Fibroblast of the conjunctiva (primary cell): ENCODE data around the gene PLXNB3.

Source experiments
- DNase-seq: peaks from one replicate; pipeline ENCODE4 v3.0.0-alpha.2; 2010; ENCODE audit warnings: low read depth

Gene PLXNB3

DNA sequence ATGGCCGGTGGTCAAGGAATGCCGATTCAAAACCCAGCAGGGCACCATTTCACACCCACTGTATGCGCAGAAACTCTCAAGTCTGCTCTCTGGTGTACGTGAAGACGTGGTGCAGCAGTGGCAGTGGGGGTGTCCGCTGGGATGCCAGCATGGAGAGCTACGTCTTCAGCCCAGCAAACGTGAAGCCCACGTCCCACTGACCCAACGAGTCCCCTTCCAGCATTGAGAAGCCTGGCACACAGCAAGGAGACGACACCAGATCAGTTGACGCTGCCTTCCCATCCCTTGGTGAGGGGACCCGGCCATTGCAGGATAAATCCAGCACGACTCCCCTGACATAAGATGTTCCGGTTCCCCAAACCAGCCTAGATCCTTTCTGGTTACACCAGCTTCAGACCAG lies 2.2 kb upstream of the PLXNB3 start:
- no peak for DNase-seq

- DNase-seq = no peak
Observed at GRCh38 chrX:153762626-153763173, 1.3 kb upstream of the PLXNB3 start.

DNA sequence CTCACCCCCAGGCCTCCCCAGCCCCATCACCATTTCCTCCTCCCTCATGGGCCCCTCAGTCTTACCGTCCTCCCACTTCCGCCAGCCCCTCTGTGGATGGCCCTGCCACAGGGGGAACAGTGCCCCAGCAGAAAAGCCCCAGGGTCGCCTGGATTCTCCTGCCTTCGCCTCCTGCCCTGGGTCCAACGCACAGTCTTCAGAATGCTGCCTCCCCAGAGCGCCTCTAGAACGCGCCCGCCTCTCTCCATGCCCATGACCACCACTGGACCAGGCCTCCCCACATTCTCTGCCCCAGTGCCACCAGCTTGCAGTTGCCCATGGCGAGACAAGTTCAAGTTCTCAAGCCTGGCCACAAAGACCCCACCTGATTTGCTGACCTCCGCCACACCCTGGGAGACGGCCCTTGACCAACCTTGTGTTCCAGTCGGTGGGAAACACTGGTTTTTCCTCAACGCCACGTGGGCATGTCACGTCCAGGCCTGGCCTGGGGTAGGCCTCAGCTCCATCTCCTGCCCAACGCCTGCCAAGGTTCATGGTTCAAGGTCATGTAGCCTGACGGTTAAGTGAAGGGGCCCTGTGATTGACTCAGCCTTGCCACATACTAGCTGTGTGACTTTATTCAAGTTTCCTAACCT lies 634 bp upstream of the PLXNB3 start:
- no peak for DNase-seq

- no peak for DNase-seq
Observed at GRCh38 chrX:153764786-153765137, 713 bp downstream of the PLXNB3 start.

- DNase-seq = no peak
Observed at GRCh38 chrX:153765138-153766079, 1.4 kb downstream of the PLXNB3 start.

DNA sequence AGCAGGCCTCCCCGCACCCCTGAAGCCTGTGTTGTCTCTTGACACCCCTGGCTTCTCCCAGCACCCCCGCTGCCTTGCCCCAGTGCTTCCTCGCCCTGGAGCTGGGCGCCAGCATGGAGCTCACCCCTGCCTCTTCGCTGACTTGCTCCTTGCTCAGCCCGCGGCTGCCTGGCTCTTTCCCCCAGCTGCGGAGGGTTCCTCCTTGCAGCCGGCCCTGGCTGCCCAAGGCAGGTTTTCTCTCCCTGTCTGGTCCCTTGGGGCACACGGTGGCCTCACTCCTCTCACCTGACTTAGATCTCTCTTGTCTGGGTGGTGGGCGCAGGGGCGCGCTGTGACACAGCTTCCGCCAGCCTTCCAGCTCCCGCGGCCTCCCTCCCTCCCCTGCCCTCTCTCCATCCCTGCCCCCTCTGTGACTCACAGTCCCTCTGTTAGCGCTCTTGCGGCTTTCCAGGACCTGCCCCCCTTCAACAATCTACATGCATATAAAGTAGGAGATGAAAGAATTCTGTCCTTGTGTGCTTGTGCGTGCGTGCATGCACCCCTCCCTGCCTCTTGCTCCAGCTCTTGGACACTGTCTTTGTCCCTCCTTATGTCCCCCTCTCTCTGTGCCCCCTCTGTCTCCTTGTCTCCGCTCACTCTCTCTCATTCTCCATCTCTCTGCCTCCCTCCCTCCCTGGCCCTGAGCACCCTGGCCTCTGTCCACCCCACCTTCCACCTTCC lies 2.2 kb downstream of the PLXNB3 start:
- peak; percentile 31 for DNase-seq

DNA sequence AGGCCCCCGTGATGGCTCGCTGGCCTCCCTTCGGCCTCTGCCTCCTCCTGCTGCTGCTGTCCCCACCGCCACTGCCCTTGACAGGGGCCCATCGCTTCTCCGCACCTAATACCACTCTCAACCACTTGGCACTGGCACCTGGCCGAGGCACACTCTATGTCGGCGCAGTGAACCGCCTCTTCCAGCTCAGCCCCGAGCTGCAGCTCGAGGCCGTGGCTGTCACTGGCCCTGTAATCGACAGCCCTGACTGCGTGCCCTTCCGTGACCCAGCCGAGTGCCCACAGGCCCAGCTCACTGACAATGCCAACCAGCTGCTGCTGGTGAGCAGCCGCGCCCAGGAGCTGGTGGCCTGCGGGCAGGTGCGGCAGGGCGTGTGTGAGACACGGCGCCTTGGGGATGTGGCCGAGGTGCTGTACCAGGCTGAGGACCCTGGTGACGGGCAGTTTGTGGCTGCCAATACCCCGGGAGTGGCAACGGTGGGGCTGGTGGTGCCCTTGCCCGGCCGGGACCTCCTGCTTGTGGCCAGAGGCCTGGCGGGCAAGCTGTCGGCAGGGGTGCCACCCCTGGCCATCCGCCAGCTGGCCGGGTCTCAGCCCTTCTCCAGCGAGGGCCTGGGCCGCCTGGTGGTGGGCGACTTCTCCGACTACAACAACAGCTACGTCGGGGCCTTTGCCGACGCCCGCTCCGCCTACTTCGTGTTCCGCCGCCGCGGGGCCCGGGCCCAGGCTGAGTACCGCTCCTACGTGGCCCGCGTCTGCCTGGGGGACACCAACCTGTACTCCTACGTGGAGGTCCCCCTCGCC lies 3.0 kb downstream of the PLXNB3 start:
- DNase-seq = no peak

- no peak for DNase-seq
Observed at GRCh38 chrX:153767674-153768055, 3.6 kb downstream of the PLXNB3 start.

- DNase-seq = no peak
Observed at GRCh38 chrX:153768311-153769157, 4.5 kb downstream of the PLXNB3 start.

DNA sequence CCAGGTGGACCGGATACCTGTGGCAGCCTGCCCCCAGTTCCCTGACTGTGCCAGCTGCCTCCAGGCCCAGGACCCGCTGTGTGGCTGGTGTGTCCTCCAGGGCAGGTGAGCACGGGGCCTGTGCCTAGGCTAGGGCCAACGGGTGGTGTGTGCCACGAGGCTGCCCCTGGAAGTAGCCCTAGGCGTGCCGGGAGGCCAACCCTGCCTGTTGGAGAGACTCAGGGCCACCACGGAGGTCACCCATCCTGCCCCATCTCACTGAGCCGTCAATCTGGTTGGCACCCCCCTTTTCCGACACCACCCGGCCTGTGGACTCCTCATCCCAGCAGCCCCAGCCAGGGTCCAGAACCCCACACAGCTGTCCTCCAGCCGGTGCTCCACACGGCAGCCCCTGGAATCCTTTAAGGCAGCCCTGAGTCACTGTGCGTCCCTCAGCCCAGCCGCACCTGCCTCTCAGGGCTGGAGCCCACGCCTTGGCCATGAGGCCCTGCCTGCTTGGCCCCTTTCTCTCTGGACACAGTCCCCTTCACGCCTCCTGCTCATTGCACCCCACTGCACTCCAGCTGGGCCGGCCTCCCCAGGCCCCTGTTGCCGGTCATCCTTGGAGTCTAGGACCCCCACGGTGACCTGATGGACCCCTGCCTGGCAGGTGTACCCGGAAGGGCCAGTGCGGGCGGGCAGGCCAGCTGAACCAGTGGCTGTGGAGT lies 5.3 kb downstream of the PLXNB3 start:
- DNase-seq = no peak

- no peak for DNase-seq
Observed at GRCh38 chrX:153769865-153770600, 6.0 kb downstream of the PLXNB3 start.

- DNase-seq = no peak
Observed at GRCh38 chrX:153770601-153771414, 6.8 kb downstream of the PLXNB3 start.

GRCh38 chrX:153771415-153772315 lies 7.6 kb downstream of the PLXNB3 start:
- DNase-seq = no peak

- no peak for DNase-seq
Observed at GRCh38 chrX:153772316-153773217, 8.5 kb downstream of the PLXNB3 start.

GRCh38 chrX:153773218-153773611 lies 9.2 kb downstream of the PLXNB3 start:
- DNase-seq = no peak
